CD4-positive, alpha-beta T cell treated with Interferon gamma for 1 hour (primary cell): ENCODE measurements around the gene GMDS.

Experiments used
- DNase-seq: peaks from one replicate; pipeline ENCODE4 v3.0.0-alpha.2; 2020

Gene GMDS

GRCh38 chr6:1923449-1923848, 322.0 kb downstream of the GMDS start:
- no peak for DNase-seq

- DNase-seq: no peak
Observed at GRCh38 chr6:1917626-1918371, 327.6 kb downstream of the GMDS start.

- no peak for DNase-seq
Observed at GRCh38 chr6:1916334-1917070, 328.9 kb downstream of the GMDS start.

GRCh38 chr6:1915226-1915625, 330.2 kb downstream of the GMDS start:
- no peak for DNase-seq

- DNase-seq: no peak
Observed at GRCh38 chr6:1913577-1913976, 331.8 kb downstream of the GMDS start.

- no peak for DNase-seq
Observed at GRCh38 chr6:1912731-1913130, 332.7 kb downstream of the GMDS start.

GRCh38 chr6:1911474-1911873, 333.9 kb downstream of the GMDS start:
- DNase-seq: no peak

GRCh38 chr6:1910621-1911407, 334.6 kb downstream of the GMDS start:
- no peak for DNase-seq

- no peak for DNase-seq
Observed at GRCh38 chr6:1908784-1909183, 336.6 kb downstream of the GMDS start.

- DNase-seq: no peak
Observed at GRCh38 chr6:1906609-1907008, 338.8 kb downstream of the GMDS start.

- DNase-seq: no peak
Observed at GRCh38 chr6:1906014-1906413, 339.4 kb downstream of the GMDS start.

- DNase-seq: no peak
Observed at GRCh38 chr6:1904898-1905297, 340.5 kb downstream of the GMDS start.

- DNase-seq: no peak
Observed at GRCh38 chr6:1904466-1904799, 341.0 kb downstream of the GMDS start.

GRCh38 chr6:1903780-1904465, 341.5 kb downstream of the GMDS start:
- no peak for DNase-seq

GRCh38 chr6:1901556-1901955, 343.8 kb downstream of the GMDS start:
- DNase-seq: no peak

- no peak for DNase-seq
Observed at GRCh38 chr6:1896897-1897296, 348.5 kb downstream of the GMDS start.

- no peak for DNase-seq
Observed at GRCh38 chr6:1895721-1896120, 349.7 kb downstream of the GMDS start.

GRCh38 chr6:1894954-1895353, 350.5 kb downstream of the GMDS start:
- DNase-seq: no peak

- DNase-seq: no peak
Observed at GRCh38 chr6:1893470-1894130, 351.8 kb downstream of the GMDS start.

- no peak for DNase-seq
Observed at GRCh38 chr6:1892716-1893115, 352.7 kb downstream of the GMDS start.

- no peak for DNase-seq
Observed at GRCh38 chr6:1890987-1891386, 354.4 kb downstream of the GMDS start.

GRCh38 chr6:1890071-1890470, 355.3 kb downstream of the GMDS start:
- DNase-seq: no peak

GRCh38 chr6:1885576-1886011, 359.8 kb downstream of the GMDS start:
- no peak for DNase-seq
